HG03060 (cell line): ENCODE data around the gene FOXP1.

ENCODE experiments used
- ATAC-seq: cut with Tn5 transposase; IDR thresholded peaks from one replicate; pipeline ENCODE4 v1.9.1; 2021; ENCODE audit warnings: low read depth, moderate number of reproducible peaks; ENCODE audit not compliant: unreplicated experiment

FOXP1 gene

DNA sequence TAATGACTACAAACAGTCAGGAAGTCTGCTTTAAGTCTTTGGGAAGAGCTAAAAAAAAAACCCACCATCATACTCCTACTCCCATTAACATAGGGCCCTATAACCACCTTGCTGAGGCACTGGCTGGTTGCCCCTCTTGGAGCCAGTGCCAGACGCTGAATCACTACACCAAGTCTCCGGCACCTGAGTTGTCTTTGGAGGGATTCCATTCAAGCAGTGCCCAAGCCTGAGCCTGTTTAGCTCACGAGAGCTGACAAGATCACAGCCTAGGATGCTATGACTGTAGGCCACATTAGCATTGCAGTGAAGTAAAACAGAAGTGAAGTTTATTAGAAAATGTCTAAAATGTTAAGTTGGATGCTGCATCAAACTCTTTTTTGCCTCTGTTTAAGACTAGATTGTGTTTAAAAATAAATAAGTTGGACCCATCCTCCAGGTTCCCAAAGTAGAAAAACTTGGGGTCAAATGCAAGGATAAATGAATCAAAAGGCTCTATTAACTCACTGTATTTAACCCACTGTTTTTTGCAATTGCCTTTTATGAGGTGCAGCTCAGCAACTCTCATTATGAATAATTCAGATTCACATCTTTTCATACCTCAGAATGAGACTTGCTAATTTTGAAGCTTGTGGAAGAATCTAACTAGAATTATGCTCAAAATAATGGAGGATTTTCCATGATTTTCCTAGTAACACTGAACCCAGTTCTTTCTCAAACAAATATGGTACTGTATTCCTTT lies 461.9 kb downstream of the FOXP1 start:
- ATAC-seq: no peak

DNA sequence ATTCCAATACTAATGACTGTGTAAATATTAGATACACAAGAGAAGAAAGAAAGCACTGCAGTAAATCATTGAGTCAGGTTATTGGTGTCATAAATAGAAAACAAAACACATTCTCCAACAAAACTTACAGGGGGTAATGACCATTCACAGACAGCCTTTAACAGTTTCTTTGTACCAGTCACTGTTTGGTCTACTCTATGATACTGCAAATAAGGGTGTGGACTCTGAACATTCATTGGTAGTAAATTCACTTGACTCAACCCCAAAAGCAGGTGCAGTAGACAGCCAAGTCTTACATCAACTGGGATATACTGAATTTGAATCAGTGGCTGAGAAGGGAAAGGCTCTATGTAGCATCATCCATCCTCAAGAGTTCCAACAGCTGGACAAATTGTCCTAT lies 463.5 kb downstream of the FOXP1 start:
- ATAC-seq: no peak

DNA sequence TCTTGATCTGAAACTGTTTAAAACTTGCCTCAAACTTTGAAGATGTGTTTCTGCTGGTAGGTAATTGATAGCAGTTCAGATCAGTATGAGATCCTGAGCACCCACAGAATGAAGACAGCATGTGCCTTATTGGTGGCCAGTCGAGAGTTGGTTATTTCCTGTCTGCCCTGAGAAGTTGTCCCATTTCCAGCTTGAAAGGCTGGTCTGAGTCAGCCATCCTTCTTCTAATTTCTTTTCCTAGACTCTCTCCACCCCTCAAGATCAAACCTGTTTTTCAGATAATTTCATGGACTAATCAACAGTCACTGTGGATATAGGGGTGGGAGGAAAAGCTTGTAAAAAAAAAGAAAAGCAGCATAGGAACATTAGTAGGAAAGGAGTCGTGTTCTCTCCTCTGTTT lies 464.4 kb downstream of the FOXP1 start:
- ATAC-seq: no peak

DNA sequence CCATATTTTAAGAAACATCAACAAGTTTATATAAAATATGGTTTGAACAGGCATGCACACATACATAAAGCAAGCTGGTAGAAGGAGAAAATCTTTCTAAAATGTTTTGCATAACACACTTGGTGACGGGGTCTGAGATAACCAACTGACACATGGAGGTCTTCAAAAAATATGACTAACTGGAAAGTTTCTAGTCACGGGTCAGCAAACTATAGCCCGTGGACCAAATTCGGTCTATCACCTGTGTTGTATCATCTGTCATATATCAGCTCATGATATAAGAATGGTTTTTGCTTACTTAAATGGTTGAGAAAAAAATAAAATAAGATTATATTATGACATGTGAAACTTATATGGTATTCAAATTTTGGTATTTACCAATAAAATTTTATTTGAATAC lies 465.1 kb downstream of the FOXP1 start:
- ATAC-seq: no peak

DNA sequence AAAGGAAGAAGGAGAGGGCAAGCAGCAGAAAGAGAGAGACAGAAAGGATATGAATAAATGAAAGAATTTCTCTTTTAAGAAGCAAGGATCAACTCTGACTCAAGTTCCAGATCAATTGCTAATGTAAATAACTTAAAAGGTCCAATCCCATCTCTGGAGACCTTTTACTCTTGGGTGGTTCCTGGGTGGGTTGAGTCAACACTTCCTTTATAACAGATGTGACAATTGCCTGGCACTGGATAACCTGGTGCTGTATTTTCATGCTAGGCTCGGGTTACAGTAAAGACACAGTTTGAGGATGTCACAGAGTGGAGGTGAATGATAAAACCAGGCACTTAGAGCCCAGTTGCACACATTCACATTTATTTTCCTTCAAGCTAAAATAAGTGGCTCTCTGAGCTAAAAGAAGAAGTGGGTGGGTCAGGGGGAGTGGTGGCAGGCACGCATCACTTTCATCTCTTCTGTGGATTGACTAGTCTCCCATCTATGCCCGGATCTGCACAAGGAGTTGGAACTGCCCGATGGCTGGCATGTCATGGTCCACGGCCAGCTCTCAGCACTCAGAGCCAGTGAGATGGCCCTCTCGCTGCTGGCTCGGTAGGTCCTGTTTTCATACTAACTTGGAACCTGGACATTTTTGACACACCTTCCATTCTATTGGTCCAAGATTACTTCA lies 465.8 kb downstream of the FOXP1 start:
- no peak for ATAC-seq

DNA sequence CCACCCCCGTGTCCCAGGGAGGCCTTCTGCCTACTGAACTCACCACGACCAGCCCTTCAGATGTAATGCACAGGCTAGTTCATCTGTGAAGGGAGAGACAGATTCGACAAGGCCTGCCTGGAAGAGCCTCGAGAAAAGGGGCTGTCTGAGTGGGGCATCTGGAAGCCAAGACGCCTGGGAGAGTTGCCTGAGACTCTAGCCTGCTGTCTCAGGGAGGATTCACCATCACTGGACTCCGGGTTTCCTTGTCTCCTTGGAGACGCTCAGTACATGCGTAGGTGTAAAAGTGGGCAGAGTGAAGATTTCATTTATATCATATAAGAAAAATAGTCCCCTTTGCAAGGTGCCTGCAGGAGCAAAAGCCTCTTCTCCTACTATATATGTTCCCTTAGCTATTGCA lies 468.9 kb downstream of the FOXP1 start:
- no peak for ATAC-seq

DNA sequence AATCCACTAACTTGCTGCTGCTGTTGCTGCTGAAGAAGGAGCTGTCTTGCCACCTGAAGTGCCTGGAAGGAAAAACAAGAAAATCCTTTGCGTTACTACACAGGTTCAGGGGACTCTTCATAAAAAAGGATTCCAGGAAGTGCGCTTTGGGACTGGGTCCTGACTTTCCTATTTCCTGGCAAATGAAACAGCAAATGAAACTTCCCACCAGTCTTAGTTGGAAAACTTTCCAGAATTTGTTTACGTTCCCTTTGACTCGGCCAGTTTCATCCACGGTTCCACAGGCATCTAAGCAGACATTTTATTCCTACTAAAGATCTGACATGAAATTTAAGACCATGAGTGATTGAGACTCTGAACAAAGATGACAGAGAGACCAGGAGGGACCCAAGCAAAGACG lies 471.0 kb downstream of the FOXP1 start:
- no peak for ATAC-seq

DNA sequence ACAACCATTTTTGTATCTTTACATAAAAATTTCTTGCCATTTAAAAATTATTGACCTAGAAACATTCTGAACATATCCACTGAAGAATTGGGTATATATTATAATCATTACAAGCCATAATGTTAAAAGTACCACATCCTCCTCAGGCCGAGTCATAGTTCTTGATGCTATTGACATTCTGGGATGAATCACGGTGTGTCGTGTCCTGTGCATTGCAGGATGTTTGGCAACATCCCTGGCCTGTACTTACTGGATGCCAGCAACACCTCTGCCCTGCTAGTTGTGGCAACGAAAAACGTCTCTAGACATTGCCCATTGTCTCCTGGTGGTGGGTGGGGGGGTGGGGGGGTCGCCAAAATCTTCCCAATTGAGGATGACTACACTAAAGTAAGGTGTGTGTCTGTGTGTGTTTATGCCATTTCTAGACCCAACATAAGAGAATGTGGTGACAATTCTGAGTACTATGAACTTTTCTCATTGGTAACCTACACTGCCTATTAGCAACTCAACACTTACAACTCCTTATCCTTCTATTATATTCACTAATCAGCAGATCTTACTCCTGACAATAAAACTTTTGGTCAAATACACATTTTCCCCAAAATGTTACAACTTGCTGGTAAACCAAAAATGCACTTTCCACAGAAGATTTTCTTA lies 471.6 kb downstream of the FOXP1 start:
- no peak for ATAC-seq

DNA sequence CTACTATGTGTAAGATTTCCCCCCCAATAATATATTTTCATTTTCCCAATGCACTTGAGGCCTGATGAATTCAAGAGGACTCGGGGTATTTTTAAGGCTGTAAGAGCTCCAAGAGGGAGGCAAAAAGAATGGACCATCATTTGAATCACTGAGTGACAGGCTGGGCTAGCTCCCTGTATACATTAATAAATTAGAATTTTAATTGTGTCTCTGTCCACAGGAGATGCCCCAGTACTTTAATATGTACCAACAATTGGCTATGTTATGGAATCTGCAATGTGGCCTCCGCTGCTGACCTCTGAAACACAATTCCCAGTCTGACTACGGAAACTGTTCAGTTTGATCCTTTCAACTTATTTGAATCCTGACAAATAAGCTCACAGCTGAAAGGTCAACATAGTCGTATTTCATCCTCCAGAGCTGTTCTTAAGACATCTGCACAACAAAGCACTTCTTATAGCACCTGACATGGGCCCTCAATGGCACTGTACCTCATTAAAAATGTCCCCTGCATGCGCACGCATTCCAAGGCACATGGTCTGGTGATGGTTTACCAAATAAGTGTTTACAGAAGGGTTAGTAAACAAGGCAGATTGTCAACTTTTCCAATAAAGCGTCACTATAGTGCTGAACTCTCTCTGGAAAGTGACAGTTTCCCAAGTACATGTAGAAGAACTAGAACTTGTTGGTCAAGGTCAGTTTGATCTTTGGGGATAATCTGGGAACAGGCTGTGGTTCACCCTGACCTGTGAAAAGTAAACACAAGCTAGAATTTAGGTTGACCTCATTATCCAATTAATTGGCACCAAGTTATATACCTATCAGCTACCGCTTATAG lies 472.9 kb downstream of the FOXP1 start:
- no peak for ATAC-seq

DNA sequence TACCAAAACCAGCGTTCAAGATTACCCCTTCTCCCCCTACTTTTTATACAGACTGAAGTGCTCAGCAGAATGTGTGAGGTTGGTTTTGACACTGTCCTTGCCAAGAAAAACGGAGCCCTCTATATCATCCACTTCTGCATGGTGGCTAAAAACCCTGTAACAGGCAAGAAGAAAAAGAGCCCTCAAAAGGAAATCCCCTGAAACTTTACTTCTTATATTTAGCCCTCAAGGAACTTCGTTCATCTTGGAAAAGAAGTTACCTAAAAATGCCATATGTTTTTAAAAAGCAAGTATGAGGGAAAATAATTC lies 473.6 kb downstream of the FOXP1 start:
- no peak for ATAC-seq

DNA sequence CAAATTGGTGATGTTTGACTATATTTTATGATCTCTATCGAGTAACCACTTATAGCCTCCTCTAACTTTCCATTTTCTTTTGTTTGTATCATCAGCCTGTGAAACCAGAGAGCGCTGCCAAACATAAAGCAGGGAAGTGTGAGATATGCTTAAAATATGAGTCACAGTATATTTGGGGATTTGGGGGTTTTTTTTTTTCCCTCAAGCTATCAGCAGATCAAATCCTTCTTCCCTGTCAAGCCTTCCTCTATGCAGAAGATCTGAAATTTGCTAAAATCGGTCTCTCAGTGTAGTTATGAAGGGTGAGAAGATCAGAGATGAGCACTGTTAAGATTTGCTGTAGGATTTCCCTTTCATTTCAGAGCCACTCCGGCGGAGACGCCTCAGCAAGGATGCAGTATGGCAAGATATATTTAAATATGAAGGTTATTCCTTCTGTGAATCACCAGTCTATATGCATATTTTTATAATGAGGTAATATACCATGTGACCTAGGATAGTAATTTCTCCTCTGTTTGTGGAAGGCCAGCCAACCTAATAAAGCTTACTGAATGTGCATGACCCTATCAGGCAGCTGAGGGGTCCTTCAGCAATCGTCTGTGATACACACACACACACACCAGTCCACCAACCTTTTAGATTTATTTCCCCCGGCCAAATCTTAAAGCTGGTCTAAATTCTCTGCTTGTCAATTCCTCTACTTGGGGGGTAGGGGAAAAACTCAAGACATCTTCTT lies 474.1 kb downstream of the FOXP1 start:
- no peak for ATAC-seq

DNA sequence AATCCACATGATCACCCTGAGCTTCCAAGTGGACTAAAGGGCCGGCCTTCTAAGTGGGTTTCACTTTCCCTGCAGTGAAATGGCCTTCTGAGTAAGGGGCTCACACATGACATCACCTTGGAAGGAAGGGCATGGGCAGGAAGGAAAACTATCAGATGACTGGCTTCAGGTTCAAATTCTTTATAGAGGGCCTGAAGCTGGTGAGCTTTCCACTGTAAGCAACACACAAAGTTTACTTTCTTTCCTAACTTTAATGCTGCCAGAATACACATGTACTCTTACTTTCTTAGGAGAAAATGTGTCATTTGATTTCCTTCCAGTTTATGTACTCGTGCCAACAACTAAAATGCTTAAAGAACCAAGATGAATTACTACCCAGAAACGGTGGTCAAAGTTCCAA lies 475.6 kb downstream of the FOXP1 start:
- ATAC-seq: no peak

DNA sequence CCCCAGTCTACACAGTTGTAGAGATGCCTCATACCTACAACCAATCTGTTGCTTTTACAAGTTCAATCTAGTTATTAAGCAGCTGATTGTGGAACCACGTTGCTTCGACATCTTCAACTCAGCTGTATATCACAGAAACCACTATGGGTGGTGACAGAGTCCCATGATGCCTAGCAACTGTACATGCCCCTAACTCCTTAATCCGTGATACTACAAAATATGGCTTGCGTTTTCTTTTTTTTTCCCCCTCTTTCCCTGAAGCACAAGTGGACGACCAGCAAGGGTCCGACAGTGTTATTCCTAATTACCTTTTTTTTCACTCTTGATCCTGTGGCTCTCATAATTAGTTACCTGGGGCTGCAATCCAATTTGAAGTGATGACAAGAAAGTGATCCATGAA lies 478.6 kb downstream of the FOXP1 start:
- ATAC-seq: no peak

DNA sequence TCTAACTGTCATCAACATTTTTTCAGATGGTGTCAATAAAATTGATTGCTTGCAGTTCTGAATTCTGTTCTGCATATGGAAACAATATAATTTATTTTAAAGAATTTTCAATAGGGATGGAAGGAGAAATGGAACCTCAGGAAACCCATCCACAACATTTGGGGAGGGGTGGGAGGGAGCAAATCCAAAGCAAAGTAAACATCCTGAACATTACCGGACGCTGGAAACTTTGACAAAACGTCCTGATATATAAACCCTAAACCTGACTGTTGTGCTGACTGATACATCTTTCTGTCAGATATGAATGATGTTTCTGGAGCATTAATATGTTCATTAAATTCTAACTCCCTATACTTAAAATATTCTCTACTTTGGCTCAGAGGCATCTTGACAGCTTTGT lies 479.0 kb downstream of the FOXP1 start:
- ATAC-seq: no peak

DNA sequence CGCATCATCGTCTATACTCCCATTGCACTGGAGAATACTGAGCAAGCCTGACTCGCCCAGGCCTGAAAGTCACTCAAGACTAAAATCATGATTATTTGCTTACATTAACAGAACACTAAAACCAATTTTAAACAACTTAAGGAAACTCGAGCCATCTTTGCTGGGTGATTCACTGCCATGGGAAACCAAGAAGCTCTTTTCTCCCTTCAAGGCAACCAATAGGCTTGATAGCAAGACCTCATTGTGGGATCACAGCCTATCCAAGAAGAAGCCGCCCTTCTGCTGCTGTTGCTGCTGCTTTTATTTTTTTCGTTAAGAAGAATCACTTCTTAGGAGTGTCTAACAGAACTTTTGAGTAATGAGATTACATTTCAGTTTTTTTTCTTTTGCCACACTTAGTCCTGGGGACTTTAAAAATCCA lies 479.4 kb downstream of the FOXP1 start:
- no peak for ATAC-seq

DNA sequence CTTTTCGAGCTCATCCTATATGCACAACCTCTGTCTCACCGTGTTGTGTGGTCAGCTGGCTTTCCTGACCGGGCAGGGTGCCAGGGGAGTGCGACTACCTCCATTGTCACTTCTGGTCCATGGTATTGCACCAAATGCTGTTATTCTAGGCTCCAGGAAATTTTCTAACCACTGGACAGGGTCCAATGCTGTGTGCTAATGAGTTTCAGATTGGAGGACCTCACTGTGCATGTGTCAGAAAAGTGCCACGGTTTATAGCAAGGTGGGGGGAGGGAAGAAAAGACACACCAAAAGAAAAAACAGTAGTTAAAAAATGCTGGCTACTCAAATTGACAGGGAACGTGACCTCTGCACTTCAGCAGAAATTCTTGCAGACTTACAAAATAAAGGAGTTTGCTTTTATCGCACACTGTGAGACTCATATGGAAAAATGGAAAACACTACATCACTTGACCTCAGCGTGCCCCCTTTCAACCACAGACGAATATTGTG lies 480.1 kb downstream of the FOXP1 start:
- ATAC-seq: no peak

DNA sequence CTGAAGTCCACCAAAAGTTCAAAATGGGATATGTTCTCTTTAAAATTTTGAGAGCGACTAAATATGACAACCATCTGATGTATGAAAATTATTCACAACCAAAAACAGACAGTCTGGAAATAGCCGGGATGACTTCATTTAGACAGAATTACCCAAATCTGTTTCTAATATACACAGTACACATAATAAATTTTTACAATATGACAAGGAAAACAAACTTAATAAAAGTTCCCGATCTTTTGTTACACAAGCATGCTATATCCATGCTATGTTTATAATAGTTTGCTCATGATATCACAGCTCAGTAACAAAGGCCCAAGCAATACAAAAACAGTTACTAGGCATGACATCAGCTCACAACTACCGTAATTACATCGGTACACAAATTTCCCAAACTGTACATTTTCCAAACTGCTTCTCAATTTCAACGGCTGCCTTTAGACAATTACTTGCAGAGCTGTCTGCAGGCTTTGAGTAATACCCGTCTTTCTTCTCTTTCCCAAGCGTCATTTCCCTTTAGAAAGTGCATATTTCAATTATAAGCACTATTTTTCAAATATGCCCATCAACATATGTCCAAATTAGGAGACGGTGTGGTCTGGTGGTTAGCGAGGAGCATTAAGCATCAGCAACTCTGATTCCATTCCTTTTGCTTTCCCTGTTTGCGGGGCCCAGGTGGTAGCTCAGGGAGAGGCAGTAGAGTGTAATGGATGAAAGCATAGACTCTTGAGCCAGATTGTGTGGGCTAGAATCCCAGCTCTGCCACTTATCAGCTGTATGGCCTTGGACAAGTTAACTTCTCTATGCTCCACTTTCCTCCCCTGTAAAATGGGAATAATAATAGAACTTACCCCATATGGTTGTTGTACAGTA lies 481.2 kb downstream of the FOXP1 start:
- ATAC-seq: no peak

DNA sequence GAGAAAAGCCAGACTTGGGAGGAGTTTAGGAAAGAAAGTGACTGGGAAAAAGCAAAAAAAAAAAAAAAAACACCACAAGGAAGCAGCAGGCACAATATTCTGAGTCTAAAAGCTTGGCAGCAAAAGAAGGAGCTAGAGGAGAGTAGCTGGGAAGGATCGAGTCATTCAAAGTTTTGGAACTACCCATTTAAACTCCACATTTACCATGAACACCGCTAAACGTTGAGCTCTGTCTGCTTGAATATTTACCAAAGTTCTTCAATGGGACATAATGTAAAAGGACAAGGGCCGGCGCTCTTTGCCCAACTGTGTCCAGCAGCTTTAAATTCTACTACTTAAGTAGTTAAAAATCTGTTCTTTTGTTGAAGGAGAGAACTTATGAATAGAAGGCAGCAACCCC lies 481.9 kb downstream of the FOXP1 start:
- no peak for ATAC-seq

DNA sequence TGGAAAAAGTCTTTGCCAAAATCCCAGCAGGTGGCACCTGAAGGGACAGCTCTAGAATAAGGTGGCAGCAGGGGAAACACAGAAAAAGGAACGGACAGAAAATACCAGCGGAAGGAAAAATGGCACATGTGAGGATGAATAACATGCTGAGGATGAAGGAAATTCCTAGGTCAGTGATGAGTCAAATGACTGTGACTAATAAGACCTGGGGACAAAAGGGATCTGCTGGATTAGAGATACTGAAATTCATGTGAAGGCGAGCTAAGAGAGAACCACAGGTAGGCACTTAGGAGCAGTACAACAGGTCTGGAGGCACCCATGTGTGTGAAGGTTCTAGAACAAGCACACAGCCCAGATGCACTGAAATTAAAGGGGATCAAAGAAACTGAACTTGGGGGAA lies 482.5 kb downstream of the FOXP1 start:
- ATAC-seq: no peak
